SH-SY5Y (cell line): ENCODE results near the gene PLAC1.

ENCODE experiments used
- GATA2 ChIP-seq: IDR thresholded peaks from 2 replicates; pipeline ENCODE4 v1.6.1; 2011; ENCODE audit warnings: mild to moderate bottlenecking, low read depth, low read length
- GATA3 ChIP-seq: IDR thresholded peaks from 2 replicates; pipeline ENCODE4 v1.6.1; 2011; ENCODE audit warnings: low read depth, mild to moderate bottlenecking, low read length, moderate library complexity

DNA sequence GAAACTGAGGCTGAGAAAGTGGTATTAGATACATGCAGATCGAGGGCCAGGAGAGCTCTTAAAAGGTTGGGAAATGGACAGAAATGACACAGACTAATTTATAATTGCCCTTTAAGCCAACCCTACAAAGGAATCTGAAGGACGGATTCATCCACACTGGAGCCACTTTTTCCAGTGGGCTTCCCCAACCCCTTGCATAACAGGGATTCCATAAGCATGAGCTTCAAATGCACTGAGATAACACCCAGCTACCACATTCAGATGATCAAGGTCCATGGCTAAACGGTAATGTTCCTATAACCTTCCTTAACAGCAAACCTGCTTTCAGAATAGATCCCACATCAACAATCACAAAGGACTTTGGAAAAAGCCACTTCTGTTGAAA is 34.2 kb downstream of the PLAC1 start:
- no peak for TF ChIP-seq GATA3
- no peak for TF ChIP-seq GATA2
